ENCODE measurements around the gene RNF175.

DNA sequence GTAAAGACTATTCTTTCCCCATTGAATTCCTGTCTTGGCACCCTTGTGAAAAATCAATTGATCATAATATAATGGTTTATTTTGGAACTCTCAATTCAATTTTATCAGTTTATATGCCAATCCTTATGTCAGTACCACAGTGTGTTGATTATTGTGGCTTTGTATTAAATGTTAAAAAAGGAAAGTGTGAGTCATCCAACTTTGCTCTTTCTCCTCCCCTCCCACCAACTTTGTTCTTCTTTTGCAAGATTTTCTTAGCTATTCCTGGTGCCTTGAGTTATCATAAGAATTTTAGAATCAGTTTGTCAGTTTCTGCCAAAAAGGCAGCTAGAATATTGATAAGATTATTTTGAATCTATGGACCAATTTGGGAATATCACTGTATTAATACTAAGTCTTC lies 11.2 kb upstream of the RNF175 start:
- TF ChIP-seq, protein P1, sequence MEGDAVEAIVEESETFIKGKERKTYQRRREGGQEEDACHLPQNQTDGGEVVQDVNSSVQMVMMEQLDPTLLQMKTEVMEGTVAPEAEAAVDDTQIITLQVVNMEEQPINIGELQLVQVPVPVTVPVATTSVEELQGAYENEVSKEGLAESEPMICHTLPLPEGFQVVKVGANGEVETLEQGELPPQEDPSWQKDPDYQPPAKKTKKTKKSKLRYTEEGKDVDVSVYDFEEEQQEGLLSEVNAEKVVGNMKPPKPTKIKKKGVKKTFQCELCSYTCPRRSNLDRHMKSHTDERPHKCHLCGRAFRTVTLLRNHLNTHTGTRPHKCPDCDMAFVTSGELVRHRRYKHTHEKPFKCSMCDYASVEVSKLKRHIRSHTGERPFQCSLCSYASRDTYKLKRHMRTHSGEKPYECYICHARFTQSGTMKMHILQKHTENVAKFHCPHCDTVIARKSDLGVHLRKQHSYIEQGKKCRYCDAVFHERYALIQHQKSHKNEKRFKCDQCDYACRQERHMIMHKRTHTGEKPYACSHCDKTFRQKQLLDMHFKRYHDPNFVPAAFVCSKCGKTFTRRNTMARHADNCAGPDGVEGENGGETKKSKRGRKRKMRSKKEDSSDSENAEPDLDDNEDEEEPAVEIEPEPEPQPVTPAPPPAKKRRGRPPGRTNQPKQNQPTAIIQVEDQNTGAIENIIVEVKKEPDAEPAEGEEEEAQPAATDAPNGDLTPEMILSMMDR (IDR thresholded peaks at IDR 0.05) = no peak
- no peak for TF ChIP-seq POLR2A (IDR thresholded peaks at IDR 0.05)

All from upper lobe of left lung (tissue), 4 donors.